ENCODE results near the gene NUP153.

GRCh38 chr6:17632934-17633333, 73.8 kb downstream of the NUP153 start:
- no peak for TF ChIP-seq POLR2A (IDR thresholded peaks at IDR 0.05; ENCODE audit: low read depth, low read length)
- TF ChIP-seq POLR2AphosphoS5 (IDR thresholded peaks at IDR 0.05; ENCODE audit: low read depth, low read length) = no peak
- TF ChIP-seq TAF1 (IDR thresholded peaks at IDR 0.05; ENCODE audit: borderline replicate concordance, low read depth, low read length) = no peak

Data from GM12892 (cell line).